DMS53 (cell line): Measurements from ENCODE around the gene ANKRD45.
"Not testable (repeated sequence)": the region's sequence is repeated elsewhere in the genome, so short reads cannot be mapped to it uniquely, and the experiment has no call there.

ENCODE experiments used
- DNase-seq: peaks from one replicate; lab custom pipeline; 2025; lab: John Stamatoyannopoulos, UW

Gene ANKRD45

GRCh38 chr1:173642450-173643139, 27.1 kb downstream of the ANKRD45 start:
- peak; percentile 13 for DNase-seq

GRCh38 chr1:173639102-173639501, 30.5 kb downstream of the ANKRD45 start:
- no peak for DNase-seq

- no peak for DNase-seq
Observed at GRCh38 chr1:173638043-173639021, 31.3 kb downstream of the ANKRD45 start.

- not testable (repeated sequence) for DNase-seq
Observed at GRCh38 chr1:173637236-173638042, 32.2 kb downstream of the ANKRD45 start.

- DNase-seq = no peak
Observed at GRCh38 chr1:173635116-173635515, 34.5 kb downstream of the ANKRD45 start, which contains the start of gene TEX50. Gene TEX50 (plus strand): TSS chr1:173635338. CDS start chr1:173635522, 184 bp downstream.

GRCh38 chr1:173628888-173629287, 40.8 kb downstream of the ANKRD45 start:
- peak; percentile 3 for DNase-seq

- DNase-seq = no peak
Observed at GRCh38 chr1:173627269-173627668, 42.4 kb downstream of the ANKRD45 start.

GRCh38 chr1:173616859-173617258, 52.8 kb downstream of the ANKRD45 start:
- no peak for DNase-seq

- DNase-seq = not testable (repeated sequence)
Observed at GRCh38 chr1:173613086-173613485, 56.6 kb downstream of the ANKRD45 start.

GRCh38 chr1:173608503-173609216, 61.0 kb downstream of the ANKRD45 start:
- DNase-seq = no peak

- no peak for DNase-seq
Observed at GRCh38 chr1:173603056-173603591, 66.5 kb downstream of the ANKRD45 start, which contains the start of gene SLC9C2. Gene SLC9C2 (minus strand): TSS chr1:173603072. CDS start chr1:173601776, 1,296 bp downstream.

GRCh38 chr1:173601588-173601987, 68.1 kb downstream of the ANKRD45 start:
- DNase-seq = no peak

GRCh38 chr1:173596097-173596825, 73.4 kb downstream of the ANKRD45 start:
- no peak for DNase-seq

- DNase-seq = not testable (repeated sequence)
Observed at GRCh38 chr1:173591138-173591537, 78.5 kb downstream of the ANKRD45 start.

GRCh38 chr1:173590557-173590956, 79.1 kb downstream of the ANKRD45 start:
- DNase-seq = peak; percentile 15

GRCh38 chr1:173581383-173582079, 88.1 kb downstream of the ANKRD45 start:
- DNase-seq = no peak

GRCh38 chr1:173580658-173581057, 89.0 kb downstream of the ANKRD45 start:
- no peak for DNase-seq

- no peak for DNase-seq
Observed at GRCh38 chr1:173580071-173580470, 89.6 kb downstream of the ANKRD45 start.

GRCh38 chr1:173573596-173573995, 96.1 kb downstream of the ANKRD45 start:
- no peak for DNase-seq
